Measurements from ENCODE around the gene KRT28. TPM values are rescaled to one million over a fixed set of nuclear protein-coding genes. Genes with fewer than 3 reads are reported as not detected.

Gene KRT28
- not detected in 2 replicates for total RNA-seq

GRCh38 chr17:40799859-40800258, at the start of gene KRT28:
TSS of gene KRT28 (minus strand) at chr17:40799959. CDS start at chr17:40799893, 66 bp downstream.

GRCh38 chr17:40822132-40822812, 22.5 kb upstream of the KRT28 start, which contains the start of gene KRT10:
TSS of gene KRT10 (minus strand) at chr17:40822614. CDS start at chr17:40822585, 29 bp downstream.

GRCh38 chr17:40782450-40782849, 17.3 kb downstream of the KRT28 start, which contains the start of gene KRT27:
TSS of gene KRT27 (minus strand) at chr17:40782550. CDS start at chr17:40782493, 57 bp downstream.

GRCh38 chr17:40772101-40772500, 27.7 kb downstream of the KRT28 start, which contains the start of gene KRT26:
TSS of gene KRT26 (minus strand) at chr17:40772201. CDS start at chr17:40772113, 88 bp downstream.

GRCh38 chr17:40755231-40755630, 44.5 kb downstream of the KRT28 start, which contains the start of gene KRT25:
TSS of gene KRT25 (minus strand) at chr17:40755331. CDS start at chr17:40755271, 60 bp downstream.

Other genes with a start within 250 kb of the KRT28 start
- gene CCR7, start 234.5 kb downstream of the KRT28 start, total RNA-seq = 0.06 and 0.16 TPM in 2 replicates
- 53.4 and 85.9 TPM in 2 replicates for gene SMARCE1, start 152.1 kb downstream of the KRT28 start, total RNA-seq
- gene KRT222, start 134.8 kb downstream of the KRT28 start, total RNA-seq = under 0.01 and 0.06 TPM in 2 replicates
- gene KRT24, start 96.2 kb downstream of the KRT28 start, total RNA-seq = not detected in 2 replicates
- not detected in 2 replicates for gene KRT25, start 44.6 kb downstream of the KRT28 start, total RNA-seq
- not detected in 2 replicates for gene KRT26, start 27.8 kb downstream of the KRT28 start, total RNA-seq
- gene KRT27, start 17.4 kb downstream of the KRT28 start, total RNA-seq = not detected in 2 replicates
- 3.0 and 4.9 TPM in 2 replicates for gene KRT10, start 22.7 kb upstream of the KRT28 start, total RNA-seq
- gene KRT12, start 67.3 kb upstream of the KRT28 start, total RNA-seq = not detected in 2 replicates
- not detected in 2 replicates for gene KRT20, start 85.3 kb upstream of the KRT28 start, total RNA-seq
- 1.1 TPM in 1 of 2 replicates, not detected in the other for gene KRT23, start 137.7 kb upstream of the KRT28 start, total RNA-seq
- not detected in 2 replicates for gene KRT39, start 167.0 kb upstream of the KRT28 start, total RNA-seq
- not detected in 2 replicates for gene KRT40, start 184.4 kb upstream of the KRT28 start, total RNA-seq
- gene KRTAP3-3, start 194.2 kb upstream of the KRT28 start, total RNA-seq = not detected in 2 replicates
- gene KRTAP3-2, start 199.9 kb upstream of the KRT28 start, total RNA-seq = 0.16 TPM in 1 of 2 replicates, not detected in the other
- gene KRTAP3-1, start 209.2 kb upstream of the KRT28 start, total RNA-seq = not detected in 2 replicates
- gene KRTAP1-5, start 227.2 kb upstream of the KRT28 start, total RNA-seq = not detected in 2 replicates
- not detected in 2 replicates for gene KRTAP1-4, start 230.2 kb upstream of the KRT28 start, total RNA-seq
- gene KRTAP1-3, start 234.9 kb upstream of the KRT28 start, total RNA-seq = not detected in 2 replicates
- gene KRTAP1-1, start 241.5 kb upstream of the KRT28 start, total RNA-seq = not detected in 2 replicates
- gene KRTAP2-1, start 247.4 kb upstream of the KRT28 start, total RNA-seq = not detected in 2 replicates